Ramos (cell line): ENCODE data around the gene MTMR12.
"Not testable (repeated sequence)": the region's sequence is repeated elsewhere in the genome, so short reads cannot be mapped to it uniquely, and the experiment has no call there.

Experiments used
- in situ Hi-C: fragments of 300-500 bp; cut with MboI; formaldehyde crosslinking; loops from one replicate; pipeline ENCODE4 v1.14.3; 2022; ENCODE audit warnings: low sequenced_read_pairs; ENCODE audit not compliant: unreplicated experiment

Gene MTMR12

GRCh38 chr5:32245742-32246141 is 67.0 kb downstream of the MTMR12 start:
- in situ Hi-C loops, result loop anchor here (25.0 kb wide), 1 partner anchor 367 kb away; no protein-coding TSS in a partner anchor

- in situ Hi-C loops, result loop anchor here (25.0 kb wide), 1 partner anchor 368 kb away; no protein-coding TSS in a partner anchor
Observed at GRCh38 chr5:32244017-32244416, 68.7 kb downstream of the MTMR12 start.

DNA sequence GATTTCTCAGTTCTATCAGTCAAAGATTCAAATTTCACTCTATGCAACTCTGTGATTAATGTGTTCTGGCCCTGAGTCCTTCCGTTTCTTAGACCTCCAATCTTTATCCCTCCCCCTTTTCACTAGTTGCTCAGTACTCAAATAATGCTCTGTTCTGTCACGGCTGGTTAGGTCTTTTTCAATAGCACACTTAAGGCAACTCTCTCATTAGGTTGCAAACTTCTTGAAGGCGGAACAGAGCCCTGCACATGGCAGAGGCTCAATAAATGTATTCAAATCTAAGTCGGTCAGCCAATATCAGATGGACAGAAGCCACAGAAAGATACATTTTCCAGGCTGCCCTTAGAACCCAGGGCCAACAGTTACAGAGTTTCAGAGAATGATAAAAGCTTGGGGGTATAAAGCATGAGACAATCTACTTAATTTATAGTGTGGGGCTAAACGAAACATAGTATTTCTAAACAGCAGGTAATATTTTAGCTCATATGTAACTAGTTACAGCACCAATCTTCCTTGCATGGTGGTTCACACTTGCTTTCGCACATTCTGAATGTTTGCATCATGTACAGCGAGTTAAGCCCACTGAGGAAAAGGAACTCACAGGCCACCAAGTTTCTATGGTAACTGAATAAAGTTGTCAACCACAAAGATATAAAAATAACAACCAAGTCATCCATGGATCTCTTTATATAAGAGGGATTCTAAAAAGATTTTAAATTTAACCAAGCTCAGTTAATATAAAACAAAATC is 71.5 kb downstream of the MTMR12 start:
- in situ Hi-C loops, result loop anchor here (25.0 kb wide), 1 partner anchor 371 kb away; no protein-coding TSS in a partner anchor

GRCh38 chr5:32239385-32239784 is 73.4 kb downstream of the MTMR12 start:
- in situ Hi-C loops, result loop anchor here (25.0 kb wide), 1 partner anchor 373 kb away; no protein-coding TSS in a partner anchor

- in situ Hi-C loops, result loop anchor here (25.0 kb wide), 1 partner anchor 378 kb away; no protein-coding TSS in a partner anchor
Observed at GRCh38 chr5:32233696-32234447, 78.9 kb downstream of the MTMR12 start.

- in situ Hi-C loops, result loop anchor here (25.0 kb wide), 1 partner anchor 379 kb away; no protein-coding TSS in a partner anchor
Observed at GRCh38 chr5:32233220-32233695, 79.5 kb downstream of the MTMR12 start.

- in situ Hi-C loops, result loop anchor here (25.0 kb wide), 1 partner anchor 380 kb away; no protein-coding TSS in a partner anchor
Observed at GRCh38 chr5:32232441-32233219, 80.1 kb downstream of the MTMR12 start.

- in situ Hi-C loops, result loop anchor here (25.0 kb wide), 1 partner anchor 380 kb away; no protein-coding TSS in a partner anchor
Observed at GRCh38 chr5:32231929-32232328, 80.8 kb downstream of the MTMR12 start.

DNA sequence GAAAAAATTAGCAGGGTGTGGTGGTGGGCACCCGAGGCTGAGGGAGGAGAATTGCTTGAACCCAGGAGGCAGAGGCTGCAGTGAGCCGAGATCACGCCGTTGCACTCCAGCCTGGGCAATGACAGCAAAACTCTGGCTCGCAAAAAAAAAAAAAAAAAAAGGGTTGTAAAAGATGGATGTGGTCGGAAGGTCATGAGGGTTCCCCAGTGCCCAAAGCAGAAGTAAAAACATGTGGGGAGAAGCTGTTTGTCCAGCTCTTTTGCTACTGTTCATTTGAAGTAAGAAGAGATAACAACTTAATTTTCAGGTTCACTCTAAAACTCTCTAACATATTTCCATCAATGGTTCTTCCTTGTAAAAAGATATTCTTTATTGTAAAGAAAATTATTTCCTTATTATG is 81.5 kb downstream of the MTMR12 start:
- in situ Hi-C loops, result loop anchor here (25.0 kb wide), 1 partner anchor 381 kb away; no protein-coding TSS in a partner anchor

GRCh38 chr5:32230356-32231099 is 82.2 kb downstream of the MTMR12 start:
- in situ Hi-C loops, result loop anchor here (25.0 kb wide), 1 partner anchor 382 kb away; no protein-coding TSS in a partner anchor

DNA sequence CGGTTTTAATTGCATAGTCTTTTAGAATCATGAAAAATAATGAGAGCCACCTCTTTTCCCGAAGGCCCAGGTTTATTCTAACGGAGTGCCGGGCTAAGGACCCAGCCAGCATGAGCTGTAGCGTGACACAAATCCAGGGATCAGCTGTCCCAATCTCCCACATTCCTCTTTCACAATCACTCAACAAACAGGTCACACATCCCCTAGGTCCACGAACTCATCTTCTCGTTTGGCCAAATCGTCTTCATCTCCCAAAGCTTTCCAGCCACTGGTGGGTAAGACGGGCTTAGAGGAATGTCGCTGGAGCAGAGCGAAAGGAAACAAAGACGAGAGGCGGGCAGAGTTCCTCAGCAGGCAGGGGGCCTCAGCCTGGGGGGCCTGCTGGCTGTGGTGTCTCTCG is 83.2 kb downstream of the MTMR12 start:
- in situ Hi-C loops, result loop anchor here (5.0 to 25.0 kb wide), 2 partner anchors 103 to 383 kb away; no protein-coding TSS in a partner anchor

DNA sequence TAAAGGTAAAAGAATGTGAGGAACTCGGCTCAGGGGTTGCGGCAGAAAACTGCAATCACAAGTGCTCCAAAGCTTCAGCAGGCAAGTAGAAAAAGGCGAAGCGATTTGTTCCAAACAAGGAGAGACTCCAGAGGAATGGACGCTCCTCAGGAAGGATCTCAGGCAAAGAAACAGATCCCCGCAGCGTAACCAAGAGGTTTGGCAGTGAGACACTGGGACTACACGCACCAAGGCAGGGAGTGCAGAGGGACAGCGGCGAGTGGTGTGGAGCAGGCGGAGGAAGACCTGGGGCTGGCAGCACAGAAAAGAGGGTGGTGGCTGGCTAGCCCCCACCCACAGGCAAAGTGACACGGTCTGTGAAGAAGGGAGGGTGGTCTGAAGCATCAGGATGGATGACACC is 83.9 kb downstream of the MTMR12 start:
- in situ Hi-C loops, result loop anchor here (5.0 to 25.0 kb wide), 2 partner anchors 103 to 383 kb away; no protein-coding TSS in a partner anchor

DNA sequence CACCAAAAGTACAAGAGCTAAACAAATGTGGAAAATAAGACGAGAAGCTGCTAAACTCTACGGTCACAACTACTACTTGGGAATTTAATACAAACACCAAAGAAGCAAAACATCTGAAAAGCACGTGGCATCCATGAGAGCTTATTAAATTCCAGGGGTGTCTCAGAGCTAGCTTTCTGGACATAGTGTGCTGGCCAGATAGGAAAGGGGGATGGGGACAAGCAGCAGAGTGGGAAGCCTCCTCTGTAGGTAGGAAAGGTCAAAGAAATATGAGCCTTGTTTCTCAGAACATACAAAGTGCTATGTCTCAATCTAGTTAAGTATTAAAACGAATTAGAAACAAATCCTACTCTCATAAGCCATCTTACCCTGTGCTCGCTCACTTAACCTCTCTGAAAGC is 87.3 kb downstream of the MTMR12 start:
- in situ Hi-C loops, result loop anchor here (5.0 to 25.0 kb wide), 2 partner anchors 107 to 387 kb away; no protein-coding TSS in a partner anchor

GRCh38 chr5:32223972-32224609 is 88.6 kb downstream of the MTMR12 start:
- in situ Hi-C loops, result no loop called here

DNA sequence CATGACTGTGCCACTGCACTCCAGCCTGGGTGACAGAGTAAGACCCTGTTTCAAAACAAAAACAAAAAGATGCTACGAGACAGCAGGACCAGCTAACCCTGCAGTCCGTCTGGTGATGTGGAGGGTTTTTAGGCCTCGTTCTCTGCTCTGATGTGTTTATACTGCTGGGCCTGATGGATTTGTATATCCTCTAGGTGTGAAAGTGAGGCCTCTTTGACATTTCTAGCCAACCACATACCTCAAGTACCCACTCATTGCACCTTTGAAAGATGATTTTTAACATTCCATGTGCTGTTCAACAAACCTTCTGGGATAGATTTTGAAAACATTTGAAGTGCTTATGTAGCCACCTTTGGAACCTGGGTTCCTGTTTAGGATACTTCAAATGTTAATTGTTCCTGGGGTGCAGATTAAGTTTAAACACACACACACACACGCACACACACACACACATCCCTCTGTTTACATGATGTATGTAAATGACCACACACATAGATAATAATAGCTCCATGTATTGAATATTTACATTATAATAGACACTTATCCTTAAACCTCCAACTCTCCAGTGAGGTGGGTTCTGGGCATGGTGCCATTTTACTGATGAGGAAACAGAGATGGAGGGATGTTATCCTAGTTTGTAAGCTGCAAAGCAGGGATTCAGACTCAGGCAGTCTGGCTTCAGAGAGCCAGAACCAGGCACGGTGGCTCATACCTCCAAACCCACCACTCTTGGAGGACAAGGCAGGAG is 89.8 kb downstream of the MTMR12 start:
- in situ Hi-C loops, result no loop called here

DNA sequence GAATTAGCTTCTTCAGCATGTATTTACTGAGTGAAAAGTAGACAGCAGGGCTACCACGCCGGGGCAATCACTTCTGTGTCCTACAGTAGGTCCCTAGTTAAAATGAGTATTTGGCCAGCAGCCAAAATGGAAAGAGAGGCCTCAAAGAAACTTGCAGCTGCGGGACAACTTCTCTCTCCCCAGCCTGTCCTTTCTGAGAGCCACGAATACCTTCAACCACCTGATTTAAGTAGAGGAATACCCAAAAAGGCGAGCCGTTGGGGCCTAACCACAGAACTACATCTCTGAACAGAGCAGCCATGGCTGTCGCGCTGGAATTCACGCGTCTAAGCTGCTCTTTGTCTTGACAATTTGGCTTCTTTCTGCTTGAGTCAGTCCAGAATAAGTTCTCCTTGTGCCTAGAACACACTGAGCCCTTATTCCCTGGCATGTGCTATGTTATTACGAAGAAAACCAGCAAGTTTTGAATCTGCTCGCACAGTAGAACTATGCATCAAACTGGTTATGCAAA is 94.8 kb downstream of the MTMR12 start:
- in situ Hi-C loops, result no loop called here

- in situ Hi-C loops, result not testable (repeated sequence)
Observed at GRCh38 chr5:32214344-32214743, 98.4 kb downstream of the MTMR12 start.

GRCh38 chr5:32210151-32210550 is 102.6 kb downstream of the MTMR12 start:
- in situ Hi-C loops, result no loop called here
